GM12891 (cell line): ENCODE data around the gene NME3.

Source experiments
- POLR2A ChIP-seq: IDR thresholded peaks from 2 replicates; pipeline ENCODE4 v1.6.1; 2011; ENCODE audit warnings: low read depth, low read length, control low read depth
- POLR2AphosphoS5 ChIP-seq: IDR thresholded peaks from 2 replicates; pipeline ENCODE4 v1.6.1; 2011; ENCODE audit warnings: low read depth, low read length, control low read depth

DNA sequence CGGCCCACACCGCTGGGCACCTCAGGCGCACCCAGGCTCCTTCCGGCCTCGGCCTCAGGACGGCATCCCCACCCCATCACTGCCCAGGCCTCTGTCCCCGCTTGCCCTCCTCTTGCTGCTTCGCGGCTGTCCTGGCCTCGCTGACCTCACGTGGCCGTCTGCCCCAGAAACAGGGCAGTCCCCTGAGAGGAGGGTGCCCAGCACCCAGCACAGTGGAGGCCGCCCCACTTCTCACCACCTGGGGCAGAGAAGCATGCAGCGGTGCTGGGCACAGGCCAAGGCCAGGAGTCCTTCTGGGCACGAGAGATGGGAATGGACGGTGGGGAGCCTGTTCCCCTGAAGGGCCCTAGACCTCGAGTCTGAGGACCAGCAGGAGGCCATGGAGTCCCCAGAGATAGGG lies 46.4 kb upstream of the NME3 start:
- TF ChIP-seq POLR2A, result no peak
- no peak for TF ChIP-seq POLR2AphosphoS5
